GM18519 (cell line): ENCODE measurements around the gene OSBP2.

Source experiments
- ATAC-seq: cut with Tn5 transposase; IDR thresholded peaks from one replicate; pipeline ENCODE4 v1.9.1; 2021; ENCODE audit warnings: mild to moderate bottlenecking, moderate library complexity; ENCODE audit not compliant: unreplicated experiment, low FRiP score

OSBP2 gene

DNA sequence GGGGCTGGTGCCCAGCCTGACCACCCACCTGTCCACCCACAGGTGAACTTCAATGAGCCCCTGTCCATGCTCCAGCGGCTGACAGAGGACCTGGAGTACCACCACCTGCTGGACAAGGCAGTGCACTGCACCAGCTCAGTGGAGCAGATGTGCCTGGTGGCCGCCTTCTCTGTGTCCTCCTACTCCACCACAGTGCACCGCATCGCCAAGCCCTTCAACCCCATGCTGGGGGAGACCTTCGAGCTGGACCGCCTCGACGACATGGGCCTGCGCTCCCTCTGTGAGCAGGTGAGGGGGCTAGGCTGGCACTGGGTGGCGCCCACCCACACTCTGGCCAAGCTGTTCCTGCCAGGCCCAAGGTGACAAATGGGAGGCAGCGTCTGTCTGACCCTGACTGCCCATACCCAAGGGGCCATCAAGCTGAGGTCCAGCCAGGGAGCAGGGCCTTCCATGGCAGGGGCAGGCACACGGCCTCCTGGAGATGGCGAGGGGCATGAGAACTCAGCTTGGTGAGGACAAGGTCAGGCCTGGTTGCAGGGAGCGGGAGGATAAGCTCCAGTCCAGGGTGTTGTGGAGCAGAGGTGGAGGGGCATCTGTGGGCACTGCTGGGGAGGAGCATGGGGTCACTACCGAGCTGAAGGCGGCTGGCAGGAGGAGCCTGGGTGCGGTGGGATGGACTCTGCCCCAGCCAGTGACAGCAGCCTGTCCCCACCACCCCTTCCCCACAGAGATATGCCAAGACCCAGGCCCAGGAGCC lies 196.2 kb downstream of the OSBP2 start:
- no peak for ATAC-seq

DNA sequence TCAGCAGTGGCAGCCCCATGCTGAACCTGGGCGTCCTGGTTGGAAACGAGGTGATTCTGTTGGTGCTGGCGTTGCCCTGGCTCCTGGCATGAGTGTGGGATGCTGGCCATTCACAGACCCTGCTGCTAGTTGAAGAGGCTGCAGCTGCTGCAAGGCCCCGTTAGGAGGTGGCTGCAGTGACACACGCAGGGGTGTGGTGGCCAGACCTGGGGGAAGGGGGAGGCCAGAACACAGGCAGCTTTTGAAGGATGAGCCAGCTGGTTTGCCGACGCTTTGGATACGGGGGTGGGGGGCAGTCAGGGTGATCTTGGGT lies 196.7 kb downstream of the OSBP2 start:
- ATAC-seq, result no peak

DNA sequence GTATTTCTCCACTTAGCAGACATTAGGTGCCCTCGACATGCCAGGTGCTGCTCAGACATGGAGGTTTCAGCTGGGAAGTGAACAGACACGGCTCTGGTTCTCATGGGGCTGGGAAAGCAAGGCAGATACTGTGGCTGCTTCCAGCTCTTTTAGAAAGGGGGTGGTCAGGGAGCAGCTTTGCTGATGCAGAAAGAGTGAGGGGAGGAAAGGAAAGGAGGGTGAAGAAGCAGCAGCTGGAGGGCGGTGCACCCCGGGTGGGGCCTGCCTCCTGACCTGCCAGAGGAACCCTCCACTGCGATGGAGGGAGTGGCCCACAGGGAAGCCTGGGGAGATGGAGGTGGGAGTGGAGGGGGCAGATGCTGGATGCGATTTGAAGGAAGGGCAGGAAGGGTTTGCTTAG lies 197.1 kb downstream of the OSBP2 start:
- ATAC-seq, result no peak

DNA sequence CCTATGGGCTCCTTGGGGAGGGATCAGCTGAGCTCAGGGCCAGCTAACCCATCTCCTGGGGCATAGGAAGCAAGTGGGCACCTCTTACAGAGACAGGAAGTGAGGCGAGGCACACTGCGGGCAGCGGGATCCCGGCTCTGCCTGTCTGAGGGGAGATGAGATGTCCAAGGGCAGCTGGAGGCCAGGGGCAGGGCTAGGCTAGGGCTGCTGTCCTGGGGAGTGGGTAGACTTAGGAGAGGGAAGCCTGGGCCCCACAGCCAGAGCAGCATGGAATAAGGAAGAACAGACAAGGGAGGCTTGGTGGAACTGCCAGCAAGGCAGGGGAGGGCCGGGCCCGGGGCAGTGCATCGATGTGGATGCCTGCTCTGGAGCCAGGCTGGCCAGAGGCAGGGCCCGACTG lies 197.6 kb downstream of the OSBP2 start:
- no peak for ATAC-seq

DNA sequence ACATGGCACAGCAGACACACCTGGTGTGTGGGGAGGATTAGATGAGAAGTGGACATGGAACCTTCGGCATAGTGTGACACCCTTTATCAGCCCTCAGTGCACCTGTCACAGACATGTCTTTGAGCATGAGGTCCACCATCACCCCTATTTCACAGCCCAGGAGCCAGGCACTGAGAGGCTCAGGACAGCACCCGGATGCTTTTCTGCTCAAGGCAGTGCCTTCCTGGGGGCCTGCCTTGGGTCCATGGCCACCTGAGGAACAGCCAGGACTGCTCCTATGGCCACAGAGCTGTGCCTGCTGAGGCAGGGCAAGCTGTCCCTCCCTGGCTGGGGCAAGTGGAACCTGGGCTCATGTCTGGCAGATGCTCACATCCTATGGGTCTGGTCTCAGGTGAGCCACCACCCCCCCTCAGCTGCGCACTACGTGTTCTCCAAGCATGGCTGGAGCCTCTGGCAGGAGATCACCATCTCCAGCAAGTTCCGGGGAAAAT lies 198.1 kb downstream of the OSBP2 start:
- ATAC-seq, result no peak

DNA sequence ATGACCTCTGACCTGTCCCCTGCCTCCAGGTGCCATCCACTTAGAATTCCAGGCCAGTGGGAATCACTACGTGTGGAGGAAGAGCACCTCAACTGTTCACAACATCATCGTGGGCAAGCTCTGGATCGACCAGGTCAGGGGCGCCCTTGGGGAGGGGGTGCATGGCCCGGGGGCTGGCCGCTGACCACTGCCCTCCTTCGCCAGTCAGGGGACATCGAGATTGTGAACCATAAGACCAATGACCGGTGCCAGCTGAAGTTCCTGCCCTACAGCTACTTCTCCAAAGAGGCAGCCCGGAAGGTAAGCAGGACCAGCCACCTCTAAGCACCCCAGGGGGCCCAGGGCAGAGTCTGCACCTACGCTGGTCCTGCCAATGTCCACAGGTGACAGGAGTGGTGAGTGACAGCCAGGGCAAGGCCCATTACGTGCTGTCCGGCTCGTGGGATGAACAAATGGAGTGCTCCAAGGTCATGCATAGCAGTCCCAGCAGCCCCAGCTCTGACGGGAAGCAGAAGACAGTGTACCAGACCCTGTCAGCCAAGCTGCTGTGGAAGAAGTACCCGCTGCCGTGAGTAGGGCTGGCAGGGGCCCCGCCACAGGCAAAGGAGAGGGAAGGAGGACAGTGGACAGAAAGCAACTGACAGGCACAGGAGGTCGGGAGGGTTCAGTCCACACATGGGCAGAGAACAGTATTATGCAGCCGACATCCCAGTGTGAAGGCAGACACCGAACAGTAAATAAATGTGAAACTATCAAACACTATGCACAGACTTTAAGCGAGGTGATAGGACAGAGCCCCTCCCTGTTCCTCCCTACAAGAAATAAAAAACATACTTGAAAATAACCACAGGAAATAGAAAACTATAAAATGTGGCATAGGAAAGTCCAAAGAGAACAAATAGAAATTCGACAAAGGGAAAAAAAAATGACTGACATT lies 199.0 kb downstream of the OSBP2 start:
- ATAC-seq, result no peak

DNA sequence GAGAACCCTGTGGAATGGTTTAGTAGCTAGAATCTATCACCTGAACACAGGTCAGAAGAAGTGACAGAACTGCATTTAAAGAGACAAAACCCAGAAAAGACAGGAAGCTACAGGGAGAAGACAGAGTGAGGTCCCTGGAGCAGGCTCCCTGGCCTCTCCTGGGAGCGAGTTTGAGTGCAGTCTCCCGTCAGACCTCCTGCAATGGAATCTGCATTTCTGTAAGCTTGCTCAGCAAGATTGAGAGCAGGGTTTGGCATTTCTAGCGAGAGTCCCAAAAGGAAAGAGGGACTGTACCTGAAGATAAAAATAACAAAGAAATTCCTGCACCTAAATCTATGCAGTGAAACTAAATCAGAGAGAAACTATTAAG lies 199.7 kb downstream of the OSBP2 start:
- no peak for ATAC-seq

DNA sequence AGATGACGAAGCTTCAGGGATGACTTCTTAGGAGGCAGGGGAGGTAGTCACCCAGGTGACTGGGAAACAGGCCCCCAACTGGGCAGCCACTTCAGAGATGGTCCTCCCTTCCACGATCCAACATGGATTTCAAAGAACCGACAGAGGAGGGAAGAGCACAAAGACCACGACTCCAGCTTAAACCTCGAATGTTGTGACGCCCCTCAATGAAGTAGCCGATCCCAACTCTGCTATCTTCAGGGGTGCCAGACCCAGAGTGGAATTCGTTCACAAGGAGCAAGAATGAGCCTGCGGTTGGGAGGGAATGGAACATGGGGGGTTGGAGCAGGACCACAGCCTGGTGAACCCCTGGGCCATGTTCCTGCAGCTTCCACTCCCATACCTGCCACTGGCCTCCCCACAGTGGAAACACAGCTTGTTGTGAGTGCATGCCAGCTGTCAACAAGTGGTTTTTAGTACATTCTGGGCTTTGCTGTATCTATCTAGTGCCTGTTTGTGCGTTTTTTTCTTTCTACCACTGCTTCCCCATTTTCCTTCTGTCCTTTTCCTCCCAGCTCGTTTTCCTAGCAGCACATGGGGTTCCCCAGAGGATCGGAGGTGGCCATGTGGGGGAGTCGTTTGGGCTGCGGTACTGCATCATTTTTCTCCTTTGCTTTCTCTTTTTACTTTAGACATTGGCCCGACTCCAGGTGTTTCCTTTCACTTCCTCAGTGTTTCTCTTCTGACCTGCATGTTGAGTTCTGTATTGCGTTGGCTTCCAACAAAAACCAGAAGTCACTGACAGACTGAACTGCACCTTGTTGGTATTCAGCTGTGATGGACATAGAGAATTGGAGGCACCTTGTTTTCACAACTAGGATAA lies 208.1 kb downstream of the OSBP2 start:
- ATAC-seq, result no peak

DNA sequence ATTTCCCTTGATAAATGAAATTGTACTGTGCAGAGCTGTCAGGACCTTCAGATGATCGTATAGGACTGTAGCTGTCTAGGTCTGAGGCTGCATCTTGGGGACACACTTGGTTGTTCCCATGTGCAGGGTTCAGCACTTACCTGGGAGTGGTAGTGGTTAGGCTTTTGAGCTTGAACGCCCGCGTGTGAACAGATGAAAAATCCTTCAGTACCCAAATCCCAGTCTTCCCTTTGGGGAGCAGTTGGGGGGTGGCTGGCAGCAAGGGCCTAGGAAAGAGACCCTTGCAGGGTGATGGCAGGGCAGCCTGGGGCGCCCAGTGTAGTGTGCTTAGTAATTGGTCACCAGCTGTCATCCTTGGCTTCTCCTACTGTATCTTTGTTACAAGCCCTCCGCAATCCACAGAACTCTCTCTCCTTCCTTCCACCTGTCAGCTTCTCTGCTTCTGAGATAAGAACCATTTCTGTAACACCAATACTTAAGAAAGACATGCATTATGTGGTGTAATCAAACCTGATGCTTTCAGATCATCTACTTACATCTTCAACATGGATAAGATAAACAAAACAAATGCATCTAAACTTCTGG lies 209.3 kb downstream of the OSBP2 start:
- ATAC-seq, result no peak

DNA sequence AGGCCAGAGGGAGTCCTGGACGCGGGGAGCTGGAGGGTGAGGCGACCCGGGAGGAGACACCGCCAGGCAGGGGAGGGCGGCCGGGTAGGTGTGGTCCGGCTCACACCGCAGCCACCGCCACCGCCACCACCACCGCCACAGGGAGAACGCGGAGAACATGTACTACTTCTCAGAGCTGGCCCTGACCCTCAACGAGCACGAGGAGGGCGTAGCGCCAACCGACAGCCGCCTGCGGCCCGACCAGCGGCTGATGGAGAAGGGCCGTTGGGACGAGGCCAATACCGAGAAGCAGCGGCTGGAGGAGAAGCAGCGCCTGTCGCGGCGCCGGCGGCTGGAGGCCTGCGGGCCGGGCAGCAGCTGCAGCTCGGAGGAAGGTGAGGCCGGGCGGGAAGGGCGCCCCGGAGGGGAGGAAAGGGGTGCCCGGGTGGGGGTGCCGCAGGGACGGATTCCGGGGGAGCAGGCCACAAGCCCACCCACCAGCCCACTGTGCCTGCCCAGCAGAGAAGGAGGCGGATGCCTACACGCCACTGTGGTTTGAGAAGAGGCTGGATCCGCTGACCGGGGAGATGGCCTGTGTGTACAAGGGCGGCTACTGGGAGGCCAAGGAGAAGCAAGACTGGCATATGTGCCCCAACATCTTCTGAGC lies 211.1 kb downstream of the OSBP2 start:
- no peak for ATAC-seq

DNA sequence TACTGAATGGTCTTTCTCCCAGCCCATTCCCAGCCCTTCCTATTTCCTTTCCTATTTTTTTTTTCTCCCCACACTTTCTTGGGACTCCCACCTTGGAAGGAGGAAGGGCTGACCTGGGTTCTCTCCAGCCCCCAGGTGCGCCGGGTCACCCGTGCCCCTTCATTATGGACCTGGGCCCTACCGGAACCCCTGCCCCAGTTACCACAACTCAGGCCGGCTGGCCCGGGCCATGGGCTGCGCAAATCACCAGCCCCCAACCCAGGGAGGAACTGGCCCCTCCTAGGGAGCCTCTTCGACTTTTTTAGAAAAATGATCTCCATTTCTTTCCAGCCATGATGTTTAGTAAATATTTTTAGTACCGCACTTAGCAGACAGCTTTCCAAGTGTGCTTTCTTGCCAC lies 211.7 kb downstream of the OSBP2 start:
- no peak for ATAC-seq

DNA sequence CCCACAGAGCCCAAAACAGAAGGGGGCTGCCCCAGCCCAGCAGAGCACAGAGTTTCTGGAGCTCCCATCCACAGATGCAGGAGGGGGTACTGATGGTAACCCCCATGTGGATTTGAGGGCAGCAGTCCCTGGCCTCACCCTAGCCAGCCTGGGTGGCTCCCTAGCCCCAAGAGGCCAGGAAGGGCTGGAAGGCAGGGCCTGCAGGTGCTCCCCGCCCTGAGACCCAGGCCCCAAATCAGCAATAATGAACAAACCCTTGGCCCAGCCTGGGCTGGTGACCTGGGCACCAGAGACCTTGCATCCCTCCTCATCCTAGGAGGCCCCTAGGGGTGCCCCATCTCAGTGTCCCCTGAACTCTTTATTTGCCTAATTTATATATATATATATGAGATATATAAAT lies 212.3 kb downstream of the OSBP2 start:
- no peak for ATAC-seq

DNA sequence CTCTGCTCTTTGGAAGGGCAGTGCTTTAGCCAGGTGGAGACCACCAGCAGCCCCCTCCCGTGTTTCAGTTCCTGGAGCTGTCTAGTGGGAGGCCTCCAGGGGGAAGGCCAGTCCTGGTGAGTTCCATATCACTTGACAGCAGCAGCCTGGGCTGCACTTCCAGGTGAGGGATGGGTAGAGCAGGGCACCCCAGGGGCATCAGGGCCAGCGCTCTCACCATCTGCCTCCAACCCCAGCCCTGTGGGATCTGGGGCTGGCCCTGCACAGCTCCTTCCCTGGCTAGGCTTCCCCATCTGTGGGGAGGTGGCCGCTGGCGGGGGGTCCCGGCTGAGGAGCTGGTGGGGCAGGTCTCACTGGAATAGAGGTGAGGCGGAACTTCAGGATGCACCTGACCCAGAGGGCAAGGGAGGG lies 213.4 kb downstream of the OSBP2 start:
- ATAC-seq, result no peak

DNA sequence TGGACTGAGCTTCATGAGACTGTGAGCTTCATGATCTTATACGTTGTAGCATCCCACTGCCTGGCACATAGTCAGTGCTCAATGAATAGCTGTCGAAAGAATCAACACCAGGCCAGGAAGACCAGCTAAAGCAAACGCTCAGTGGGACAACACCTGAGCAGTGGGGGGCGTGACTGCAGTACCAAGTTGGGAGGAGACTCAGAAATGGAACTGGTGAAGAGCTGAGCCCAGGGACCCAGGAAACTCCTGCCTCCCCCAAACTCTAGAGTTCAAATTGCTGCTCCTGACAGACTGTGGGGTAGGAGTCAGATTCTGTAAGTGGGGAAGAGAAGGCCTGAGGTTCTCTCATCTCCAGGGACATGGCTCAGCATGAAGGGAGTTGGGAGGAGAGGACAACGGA lies 214.6 kb downstream of the OSBP2 start:
- no peak for ATAC-seq

DNA sequence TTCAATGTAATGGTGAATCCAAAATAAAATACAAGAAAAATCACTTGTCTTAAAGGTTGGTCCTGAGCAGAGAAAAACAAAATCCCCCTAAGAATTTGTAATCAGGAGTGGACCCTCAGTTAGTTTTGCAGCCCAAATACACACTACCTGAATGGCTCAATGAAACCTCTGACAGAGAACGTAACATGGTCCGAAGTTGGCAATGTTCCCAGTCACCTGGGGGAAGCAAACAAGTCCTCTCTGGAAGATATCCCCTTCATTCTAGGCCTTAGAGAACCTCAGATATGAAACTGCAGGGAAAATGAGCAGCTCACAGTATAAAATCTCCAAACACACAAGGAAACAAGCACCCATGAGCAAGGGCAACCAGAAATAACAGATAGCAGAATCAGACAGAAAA lies 215.7 kb downstream of the OSBP2 start:
- no peak for ATAC-seq

DNA sequence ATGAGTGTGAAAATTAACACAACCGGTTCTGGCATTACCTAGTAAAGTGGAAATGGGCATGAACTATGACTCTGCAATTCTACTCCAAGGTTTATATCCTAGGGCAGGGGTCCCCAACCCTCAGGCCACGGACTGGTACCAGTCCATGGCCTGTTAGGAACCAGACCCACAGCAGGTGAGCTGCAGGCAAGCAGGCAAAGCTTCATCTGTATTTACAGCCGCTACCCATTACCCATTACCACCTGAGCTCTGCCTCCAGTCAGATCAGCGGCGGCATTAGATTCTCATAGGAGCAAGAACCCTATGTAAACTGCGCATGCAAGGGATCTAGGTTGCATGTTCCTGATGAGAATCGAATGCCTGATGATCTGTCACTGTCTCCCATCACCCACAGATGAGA lies 224.1 kb downstream of the OSBP2 start:
- no peak for ATAC-seq

DNA sequence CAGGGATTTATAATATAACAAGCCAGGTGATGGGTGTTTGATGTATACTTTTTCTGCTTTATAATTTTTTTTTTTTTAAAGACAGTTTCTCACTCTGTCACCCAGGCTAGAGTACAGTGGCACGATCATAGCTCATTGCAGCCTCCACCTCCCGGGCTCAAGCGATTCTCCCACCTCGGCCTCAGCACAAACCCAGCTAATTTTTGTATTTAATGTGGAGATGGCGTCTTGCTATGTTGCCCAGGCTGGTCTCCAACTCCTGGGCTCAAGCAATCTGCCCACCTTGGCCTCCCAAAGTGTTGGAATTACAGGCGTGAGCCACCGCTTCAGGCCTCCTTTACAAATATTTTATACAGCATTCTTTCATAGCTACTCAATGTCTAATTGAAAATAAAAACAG lies 225.3 kb downstream of the OSBP2 start:
- no peak for ATAC-seq

DNA sequence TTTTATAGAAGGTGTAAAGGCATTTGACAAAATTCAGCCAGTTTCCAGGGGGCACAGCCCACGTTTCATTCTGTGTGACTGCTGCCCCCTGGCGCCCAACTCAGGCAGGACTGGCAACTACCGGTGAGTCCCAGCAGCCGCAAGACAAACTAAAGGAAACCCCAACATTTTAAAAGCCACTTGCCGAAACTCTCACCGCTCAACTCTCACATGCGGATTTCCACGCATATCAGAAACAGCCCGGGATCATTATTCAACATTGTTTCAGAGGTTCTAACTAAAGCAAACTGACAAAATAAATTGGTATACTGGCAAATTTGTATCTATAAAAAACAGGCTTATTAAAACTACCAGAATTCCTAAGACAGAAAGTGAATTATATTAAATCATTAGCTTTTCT lies 225.7 kb downstream of the OSBP2 start:
- ATAC-seq, result no peak

DNA sequence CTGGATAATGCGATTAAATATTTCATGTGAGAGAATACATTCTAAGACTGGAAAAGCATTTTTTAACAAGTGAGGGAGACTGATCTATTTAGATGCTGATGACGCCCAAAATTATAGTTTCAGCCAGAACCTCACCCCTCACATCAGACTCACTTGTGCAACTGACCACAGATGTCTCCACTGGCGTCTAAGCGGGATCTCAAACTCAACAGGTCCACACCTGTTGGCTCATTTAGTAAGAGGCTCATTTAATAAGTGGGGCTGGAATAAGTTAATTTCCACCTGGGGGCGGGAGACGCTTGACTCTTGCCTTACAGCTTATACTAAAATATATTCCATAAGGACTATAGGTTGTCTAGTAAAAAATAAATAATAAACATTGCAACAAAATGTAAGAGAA lies 226.4 kb downstream of the OSBP2 start:
- no peak for ATAC-seq

DNA sequence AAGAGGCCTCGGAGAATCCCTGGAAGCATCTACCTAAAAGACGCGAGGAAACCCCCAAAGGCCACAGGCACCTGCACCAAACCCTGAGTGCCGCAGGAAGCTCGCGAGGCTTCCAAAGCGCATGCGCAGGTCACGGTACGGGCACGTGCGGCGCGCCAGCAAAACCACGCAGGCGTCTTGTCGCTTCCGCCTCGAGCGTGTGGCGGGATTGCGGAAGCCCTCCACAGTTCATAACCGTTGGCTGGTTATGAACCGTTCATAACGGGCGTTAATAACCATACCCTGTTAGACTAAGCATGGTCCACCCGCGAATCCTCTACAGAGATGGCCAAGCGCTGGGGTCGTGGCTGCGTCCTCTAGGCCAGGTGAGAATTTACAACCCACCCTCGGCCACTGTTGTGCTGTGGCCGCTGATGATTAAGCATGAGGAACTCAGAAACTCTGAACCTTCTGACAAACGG lies 227.5 kb downstream of the OSBP2 start:
- no peak for ATAC-seq
